WTC11 (cell line): ENCODE data around the gene APBA3. TPM values are rescaled to one million over a fixed set of nuclear protein-coding genes. Genes with fewer than 3 reads are reported as not detected.

Experiments
- CBFB ChIP-seq: sonication (generic); formaldehyde crosslinking; IDR thresholded peaks from 2 replicates; pipeline ENCODE4 v1.8.1; 2022; ENCODE audit warnings: mild to moderate bottlenecking, low read depth, missing genetic modification reagents
- ESRRA ChIP-seq: sonication (generic); formaldehyde crosslinking; IDR thresholded peaks from 2 replicates; pipeline ENCODE4 v1.8.1; 2022; ENCODE audit warnings: mild to moderate bottlenecking, missing genetic modification reagents, borderline replicate concordance
- FOXK1 ChIP-seq: sonication (generic); formaldehyde crosslinking; IDR thresholded peaks from 2 replicates; pipeline ENCODE4 v1.8.0; 2022; ENCODE audit warnings: mild to moderate bottlenecking, moderate library complexity, missing genetic modification reagents
- JAZF1 ChIP-seq: fragments of 250-450 bp; sonication (Bioruptor Pico); IDR thresholded peaks from 2 replicates; pipeline ENCODE4 v1.9.0; 2021; ENCODE audit warnings: moderate library complexity, mild to moderate bottlenecking, inconsistent platforms
- NFATC4 ChIP-seq: fragments of 250-450 bp; sonication (Bioruptor Pico); IDR thresholded peaks from 2 replicates; pipeline ENCODE4 v1.9.0; 2021; ENCODE audit warnings: mild to moderate bottlenecking
- NFE2L1 ChIP-seq: sonication (generic); formaldehyde crosslinking; IDR thresholded peaks from 2 replicates; pipeline ENCODE4 v1.8.1; 2023; ENCODE audit warnings: missing genetic modification reagents
- NR2C2 ChIP-seq: sonication (generic); formaldehyde crosslinking; IDR thresholded peaks from 2 replicates; pipeline ENCODE4 v1.8.0; 2022; ENCODE audit warnings: mild to moderate bottlenecking, missing genetic modification reagents
- RORB ChIP-seq: fragments of 250-450 bp; sonication (Bioruptor Pico); IDR thresholded peaks from 2 replicates; pipeline ENCODE4 v1.9.0; 2021; ENCODE audit warnings: mild to moderate bottlenecking
- SP1 ChIP-seq: sonication (generic); formaldehyde crosslinking; conservative IDR thresholded peaks from 2 replicates; pipeline ENCODE4 v1.8.1; 2022; ENCODE audit warnings: missing genetic modification reagents
- TEAD1 ChIP-seq: sonication (generic); formaldehyde crosslinking; IDR thresholded peaks from 2 replicates; pipeline ENCODE4 v1.8.0; 2022; ENCODE audit warnings: mild to moderate bottlenecking, missing genetic modification reagents
- TEAD4 ChIP-seq: sonication (generic); formaldehyde crosslinking; IDR thresholded peaks from 2 replicates; pipeline ENCODE4 v1.8.0; 2022; ENCODE audit warnings: mild to moderate bottlenecking, missing genetic modification reagents
- ZNF671 ChIP-seq: fragments of 250-450 bp; sonication (Bioruptor Pico); IDR thresholded peaks from 2 replicates; pipeline ENCODE4 v1.8.0; 2021; ENCODE audit warnings: mild to moderate bottlenecking
- total RNA-seq: library from RNA; stranded (reverse); gene quantifications from 3 replicates; pipeline ENCODE4 v1.2.3, GENCODE V29; 2021
- TF ChIP-seq, protein P1 (sequence below): sonication (generic); formaldehyde crosslinking; IDR thresholded peaks from 2 replicates; pipeline ENCODE4 v1.8.1; 2022; ENCODE audit warnings: mild to moderate bottlenecking, missing genetic modification reagents, moderate library complexity, borderline replicate concordance
- TF ChIP-seq, protein P2 (sequence below): sonication (generic); formaldehyde crosslinking; IDR thresholded peaks from 2 replicates; pipeline ENCODE4 v1.8.1; 2023; ENCODE audit warnings: mild to moderate bottlenecking, moderate library complexity, missing genetic modification reagents
- TF ChIP-seq, protein P3 (sequence below): sonication (generic); formaldehyde crosslinking; IDR thresholded peaks from 2 replicates; pipeline ENCODE4 v1.8.1; 2023; ENCODE audit warnings: mild to moderate bottlenecking, missing genetic modification reagents, moderate library complexity
- TF ChIP-seq, protein P4 (sequence below): sonication (generic); formaldehyde crosslinking; conservative IDR thresholded peaks from 2 replicates; pipeline ENCODE4 v1.8.1; 2022; ENCODE audit warnings: mild to moderate bottlenecking, missing genetic modification reagents
- TF ChIP-seq, protein P5 (sequence below): fragments of 250-450 bp; sonication (Bioruptor Pico); conservative IDR thresholded peaks from 2 replicates; pipeline ENCODE4 v1.9.0; 2021; ENCODE audit warnings: mild to moderate bottlenecking
- TF ChIP-seq, protein P6 (sequence below): sonication (generic); formaldehyde crosslinking; IDR thresholded peaks from 2 replicates; pipeline ENCODE4 v1.8.0; 2022; ENCODE audit warnings: mild to moderate bottlenecking, missing genetic modification reagents
- TF ChIP-seq, protein P7 (sequence below): sonication (generic); formaldehyde crosslinking; IDR thresholded peaks from 2 replicates; pipeline ENCODE4 v1.8.1; 2023; ENCODE audit warnings: mild to moderate bottlenecking, missing genetic modification reagents, moderate library complexity
- TF ChIP-seq, protein P8 (sequence below): fragments of 200-600 bp; IDR thresholded peaks from 2 replicates; pipeline ENCODE4 v1.8.0; 2022; ENCODE audit warnings: antibody characterized with exemption
- TF ChIP-seq, protein P9 (sequence below): fragments of 250-450 bp; sonication (Bioruptor Pico); IDR thresholded peaks from 2 replicates; pipeline ENCODE4 v1.9.0; 2021; ENCODE audit warnings: mild to moderate bottlenecking, borderline replicate concordance

The APBA3 gene
- total RNA-seq, 1 experiment from 2014 or later = 27.5 TPM

DNA sequence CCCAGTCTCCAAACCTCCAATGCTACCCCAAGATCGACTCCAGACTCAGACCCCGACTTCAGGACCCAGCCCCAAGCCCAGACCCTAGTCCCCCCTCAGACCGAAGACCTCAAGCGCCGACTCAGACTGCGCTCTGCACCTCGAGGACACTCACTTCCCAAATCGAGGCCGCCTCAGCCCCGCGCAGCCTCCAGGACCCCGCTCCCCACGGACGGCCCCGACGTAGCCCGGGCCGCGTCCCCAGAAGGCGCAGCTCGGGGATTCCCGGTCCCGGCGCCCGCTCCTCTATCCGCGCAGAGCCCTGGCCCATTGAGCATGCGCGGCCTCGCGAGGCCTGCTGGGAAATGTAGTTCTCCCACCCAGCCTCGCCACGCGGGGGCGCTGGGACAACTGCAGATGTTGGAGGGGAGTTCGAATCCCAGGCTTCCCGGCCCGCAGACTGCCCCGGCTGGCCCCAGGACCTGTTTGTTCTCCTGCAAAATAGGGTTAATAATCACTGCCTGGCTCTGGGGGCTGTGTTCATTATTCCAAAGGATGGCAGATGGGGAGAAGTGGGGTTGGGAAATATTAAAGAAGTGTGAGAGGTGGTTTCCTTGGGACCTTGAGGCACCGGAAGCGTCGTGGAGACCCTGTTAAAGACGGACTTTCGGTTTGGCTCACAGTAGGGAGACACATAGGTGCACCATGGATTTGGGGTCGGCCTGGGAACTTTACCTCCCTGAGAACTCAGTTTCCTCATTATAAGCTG, at the start of gene APBA3 (continued):
- TF ChIP-seq, protein P1, sequence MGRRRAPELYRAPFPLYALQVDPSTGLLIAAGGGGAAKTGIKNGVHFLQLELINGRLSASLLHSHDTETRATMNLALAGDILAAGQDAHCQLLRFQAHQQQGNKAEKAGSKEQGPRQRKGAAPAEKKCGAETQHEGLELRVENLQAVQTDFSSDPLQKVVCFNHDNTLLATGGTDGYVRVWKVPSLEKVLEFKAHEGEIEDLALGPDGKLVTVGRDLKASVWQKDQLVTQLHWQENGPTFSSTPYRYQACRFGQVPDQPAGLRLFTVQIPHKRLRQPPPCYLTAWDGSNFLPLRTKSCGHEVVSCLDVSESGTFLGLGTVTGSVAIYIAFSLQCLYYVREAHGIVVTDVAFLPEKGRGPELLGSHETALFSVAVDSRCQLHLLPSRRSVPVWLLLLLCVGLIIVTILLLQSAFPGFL (CRISPR knock-in tag) = no peak
- TF ChIP-seq NFATC4 (CRISPR knock-in tag) (no peak), NFE2L1 (CRISPR knock-in tag) (no peak), ESRRA (CRISPR knock-in tag) (no peak), JAZF1 (CRISPR knock-in tag) (no peak), RORB (CRISPR knock-in tag) (no peak), NR2C2 (CRISPR knock-in tag) (no peak), ZNF671 (no peak), TEAD1 (CRISPR knock-in tag) (no peak; the same call in 1 of the 2 replicates), SP1 (CRISPR knock-in tag) (peak; percentile 65), FOXK1 (CRISPR knock-in tag) (peak; percentile 57; the same call in 1 of the 2 replicates), TEAD4 (CRISPR knock-in tag) (no peak), CBFB (CRISPR knock-in tag) (no peak)
- TF ChIP-seq, protein P2, sequence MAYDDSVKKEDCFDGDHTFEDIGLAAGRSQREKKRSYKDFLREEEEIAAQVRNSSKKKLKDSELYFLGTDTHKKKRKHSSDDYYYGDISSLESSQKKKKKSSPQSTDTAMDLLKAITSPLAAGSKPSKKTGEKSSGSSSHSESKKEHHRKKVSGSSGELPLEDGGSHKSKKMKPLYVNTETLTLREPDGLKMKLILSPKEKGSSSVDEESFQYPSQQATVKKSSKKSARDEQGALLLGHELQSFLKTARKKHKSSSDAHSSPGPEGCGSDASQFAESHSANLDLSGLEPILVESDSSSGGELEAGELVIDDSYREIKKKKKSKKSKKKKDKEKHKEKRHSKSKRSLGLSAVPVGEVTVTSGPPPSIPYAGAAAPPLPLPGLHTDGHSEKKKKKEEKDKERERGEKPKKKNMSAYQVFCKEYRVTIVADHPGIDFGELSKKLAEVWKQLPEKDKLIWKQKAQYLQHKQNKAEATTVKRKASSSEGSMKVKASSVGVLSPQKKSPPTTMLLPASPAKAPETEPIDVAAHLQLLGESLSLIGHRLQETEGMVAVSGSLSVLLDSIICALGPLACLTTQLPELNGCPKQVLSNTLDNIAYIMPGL (CRISPR knock-in tag) = peak; percentile 79
- TF ChIP-seq, protein P3, sequence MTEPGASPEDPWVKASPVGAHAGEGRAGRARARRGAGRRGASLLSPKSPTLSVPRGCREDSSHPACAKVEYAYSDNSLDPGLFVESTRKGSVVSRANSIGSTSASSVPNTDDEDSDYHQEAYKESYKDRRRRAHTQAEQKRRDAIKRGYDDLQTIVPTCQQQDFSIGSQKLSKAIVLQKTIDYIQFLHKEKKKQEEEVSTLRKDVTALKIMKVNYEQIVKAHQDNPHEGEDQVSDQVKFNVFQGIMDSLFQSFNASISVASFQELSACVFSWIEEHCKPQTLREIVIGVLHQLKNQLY (CRISPR knock-in tag) = no peak
- TF ChIP-seq, protein P4, sequence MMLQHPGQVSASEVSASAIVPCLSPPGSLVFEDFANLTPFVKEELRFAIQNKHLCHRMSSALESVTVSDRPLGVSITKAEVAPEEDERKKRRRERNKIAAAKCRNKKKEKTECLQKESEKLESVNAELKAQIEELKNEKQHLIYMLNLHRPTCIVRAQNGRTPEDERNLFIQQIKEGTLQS (CRISPR knock-in tag) = no peak
- TF ChIP-seq, protein P5, sequence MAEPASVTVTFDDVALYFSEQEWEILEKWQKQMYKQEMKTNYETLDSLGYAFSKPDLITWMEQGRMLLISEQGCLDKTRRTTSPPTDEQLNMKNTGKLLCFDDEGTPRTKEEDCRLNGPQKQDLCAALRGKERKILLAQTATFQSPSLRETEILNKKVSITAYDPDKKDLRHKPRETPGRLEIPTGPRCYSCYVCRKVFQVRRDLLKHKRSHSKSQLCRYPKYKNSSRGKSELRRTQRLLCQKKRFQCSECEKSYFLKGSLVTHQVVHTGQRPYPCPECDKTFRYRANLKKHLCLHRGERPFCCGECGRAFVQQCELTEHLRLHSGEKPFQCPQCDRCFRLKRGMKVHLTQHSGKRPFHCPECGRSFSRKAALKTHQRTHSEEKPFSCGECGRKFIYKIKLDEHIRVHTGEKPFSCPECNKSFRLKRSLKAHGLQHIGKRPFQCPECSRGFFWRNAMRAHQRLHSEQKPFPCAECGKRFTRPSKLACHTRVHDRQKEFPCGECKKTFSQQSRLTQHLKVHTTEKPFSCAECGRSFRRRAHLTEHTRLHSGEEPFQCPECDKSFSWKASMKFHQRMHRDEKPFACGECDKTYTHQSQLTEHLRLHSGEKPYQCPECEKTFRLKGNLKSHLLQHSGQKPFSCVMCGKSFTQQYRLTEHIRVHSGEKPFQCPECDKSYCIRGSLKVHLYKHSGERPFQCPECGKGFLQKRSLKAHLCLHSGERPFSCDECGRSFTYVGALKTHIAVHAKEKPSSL (CRISPR knock-in tag) = no peak
- TF ChIP-seq, protein P6, sequence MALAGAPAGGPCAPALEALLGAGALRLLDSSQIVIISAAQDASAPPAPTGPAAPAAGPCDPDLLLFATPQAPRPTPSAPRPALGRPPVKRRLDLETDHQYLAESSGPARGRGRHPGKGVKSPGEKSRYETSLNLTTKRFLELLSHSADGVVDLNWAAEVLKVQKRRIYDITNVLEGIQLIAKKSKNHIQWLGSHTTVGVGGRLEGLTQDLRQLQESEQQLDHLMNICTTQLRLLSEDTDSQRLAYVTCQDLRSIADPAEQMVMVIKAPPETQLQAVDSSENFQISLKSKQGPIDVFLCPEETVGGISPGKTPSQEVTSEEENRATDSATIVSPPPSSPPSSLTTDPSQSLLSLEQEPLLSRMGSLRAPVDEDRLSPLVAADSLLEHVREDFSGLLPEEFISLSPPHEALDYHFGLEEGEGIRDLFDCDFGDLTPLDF (CRISPR knock-in tag) = no peak
- TF ChIP-seq, protein P7, sequence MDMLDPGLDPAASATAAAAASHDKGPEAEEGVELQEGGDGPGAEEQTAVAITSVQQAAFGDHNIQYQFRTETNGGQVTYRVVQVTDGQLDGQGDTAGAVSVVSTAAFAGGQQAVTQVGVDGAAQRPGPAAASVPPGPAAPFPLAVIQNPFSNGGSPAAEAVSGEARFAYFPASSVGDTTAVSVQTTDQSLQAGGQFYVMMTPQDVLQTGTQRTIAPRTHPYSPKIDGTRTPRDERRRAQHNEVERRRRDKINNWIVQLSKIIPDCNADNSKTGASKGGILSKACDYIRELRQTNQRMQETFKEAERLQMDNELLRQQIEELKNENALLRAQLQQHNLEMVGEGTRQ (CRISPR knock-in tag) = no peak
- TF ChIP-seq, protein P8, sequence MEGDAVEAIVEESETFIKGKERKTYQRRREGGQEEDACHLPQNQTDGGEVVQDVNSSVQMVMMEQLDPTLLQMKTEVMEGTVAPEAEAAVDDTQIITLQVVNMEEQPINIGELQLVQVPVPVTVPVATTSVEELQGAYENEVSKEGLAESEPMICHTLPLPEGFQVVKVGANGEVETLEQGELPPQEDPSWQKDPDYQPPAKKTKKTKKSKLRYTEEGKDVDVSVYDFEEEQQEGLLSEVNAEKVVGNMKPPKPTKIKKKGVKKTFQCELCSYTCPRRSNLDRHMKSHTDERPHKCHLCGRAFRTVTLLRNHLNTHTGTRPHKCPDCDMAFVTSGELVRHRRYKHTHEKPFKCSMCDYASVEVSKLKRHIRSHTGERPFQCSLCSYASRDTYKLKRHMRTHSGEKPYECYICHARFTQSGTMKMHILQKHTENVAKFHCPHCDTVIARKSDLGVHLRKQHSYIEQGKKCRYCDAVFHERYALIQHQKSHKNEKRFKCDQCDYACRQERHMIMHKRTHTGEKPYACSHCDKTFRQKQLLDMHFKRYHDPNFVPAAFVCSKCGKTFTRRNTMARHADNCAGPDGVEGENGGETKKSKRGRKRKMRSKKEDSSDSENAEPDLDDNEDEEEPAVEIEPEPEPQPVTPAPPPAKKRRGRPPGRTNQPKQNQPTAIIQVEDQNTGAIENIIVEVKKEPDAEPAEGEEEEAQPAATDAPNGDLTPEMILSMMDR = peak; percentile 61
- TF ChIP-seq, protein P9, sequence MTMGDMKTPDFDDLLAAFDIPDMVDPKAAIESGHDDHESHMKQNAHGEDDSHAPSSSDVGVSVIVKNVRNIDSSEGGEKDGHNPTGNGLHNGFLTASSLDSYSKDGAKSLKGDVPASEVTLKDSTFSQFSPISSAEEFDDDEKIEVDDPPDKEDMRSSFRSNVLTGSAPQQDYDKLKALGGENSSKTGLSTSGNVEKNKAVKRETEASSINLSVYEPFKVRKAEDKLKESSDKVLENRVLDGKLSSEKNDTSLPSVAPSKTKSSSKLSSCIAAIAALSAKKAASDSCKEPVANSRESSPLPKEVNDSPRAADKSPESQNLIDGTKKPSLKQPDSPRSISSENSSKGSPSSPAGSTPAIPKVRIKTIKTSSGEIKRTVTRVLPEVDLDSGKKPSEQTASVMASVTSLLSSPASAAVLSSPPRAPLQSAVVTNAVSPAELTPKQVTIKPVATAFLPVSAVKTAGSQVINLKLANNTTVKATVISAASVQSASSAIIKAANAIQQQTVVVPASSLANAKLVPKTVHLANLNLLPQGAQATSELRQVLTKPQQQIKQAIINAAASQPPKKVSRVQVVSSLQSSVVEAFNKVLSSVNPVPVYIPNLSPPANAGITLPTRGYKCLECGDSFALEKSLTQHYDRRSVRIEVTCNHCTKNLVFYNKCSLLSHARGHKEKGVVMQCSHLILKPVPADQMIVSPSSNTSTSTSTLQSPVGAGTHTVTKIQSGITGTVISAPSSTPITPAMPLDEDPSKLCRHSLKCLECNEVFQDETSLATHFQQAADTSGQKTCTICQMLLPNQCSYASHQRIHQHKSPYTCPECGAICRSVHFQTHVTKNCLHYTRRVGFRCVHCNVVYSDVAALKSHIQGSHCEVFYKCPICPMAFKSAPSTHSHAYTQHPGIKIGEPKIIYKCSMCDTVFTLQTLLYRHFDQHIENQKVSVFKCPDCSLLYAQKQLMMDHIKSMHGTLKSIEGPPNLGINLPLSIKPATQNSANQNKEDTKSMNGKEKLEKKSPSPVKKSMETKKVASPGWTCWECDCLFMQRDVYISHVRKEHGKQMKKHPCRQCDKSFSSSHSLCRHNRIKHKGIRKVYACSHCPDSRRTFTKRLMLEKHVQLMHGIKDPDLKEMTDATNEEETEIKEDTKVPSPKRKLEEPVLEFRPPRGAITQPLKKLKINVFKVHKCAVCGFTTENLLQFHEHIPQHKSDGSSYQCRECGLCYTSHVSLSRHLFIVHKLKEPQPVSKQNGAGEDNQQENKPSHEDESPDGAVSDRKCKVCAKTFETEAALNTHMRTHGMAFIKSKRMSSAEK (CRISPR knock-in tag) = no peak
